ENCODE measurements around the gene GRM2. TPM values are rescaled to one million over a fixed set of nuclear protein-coding genes. Genes with fewer than 3 reads are reported as not detected.

The GRM2 gene
- total RNA-seq, 1 experiment from 2014 or later, result 3.7 TPM

GRCh38 chr3:51700403-51700802 lies 6.5 kb upstream of the GRM2 start:
- ATAC-seq, result no peak
- no peaks in the 10 kb centered on the region for H3K9me3 Mint-ChIP-seq
- ChIA-PET CTCF (interaction anchor here (0.6 kb wide), 1 partner anchor 18 kb away, joined by 3 read pairs; no protein-coding TSS in a partner anchor), POLR2A (no interaction called here)
- H3K27me3 Mint-ChIP-seq (ENCODE audit: low read depth), result no peaks in the 10 kb centered on the region
- H3K27ac Mint-ChIP-seq, result no peak overlapping the region
- DNase-seq (ENCODE audit: low spot score), result no peak
- H3K4me1 Mint-ChIP-seq, result peaks cover 20% of the 10 kb centered on the region
- TF ChIP-seq USF1 (CRISPR knock-in tag; IDR thresholded peaks at IDR 0.05), result no peak
- no peak for TF ChIP-seq NFE2L1 (CRISPR knock-in tag; IDR thresholded peaks at IDR 0.05)
- no peak for TF ChIP-seq FOXP4 (CRISPR knock-in tag; IDR thresholded peaks at IDR 0.05)
- no peak for TF ChIP-seq ARID4B (CRISPR knock-in tag; IDR thresholded peaks at IDR 0.05; ENCODE audit: borderline replicate concordance)
- TF ChIP-seq ETV6 (CRISPR knock-in tag; IDR thresholded peaks at IDR 0.05), result no peak
- no peak for TF ChIP-seq ZNF416 (CRISPR knock-in tag; IDR thresholded peaks at IDR 0.05)
- TF ChIP-seq MAX (CRISPR knock-in tag; IDR thresholded peaks at IDR 0.05), result no peak
- no peak for TF ChIP-seq SOX15 (CRISPR knock-in tag; IDR thresholded peaks at IDR 0.05)
- no peak for TF ChIP-seq HMGXB4 (CRISPR knock-in tag; IDR thresholded peaks at IDR 0.05)
- no peak for TF ChIP-seq FOXJ3 (CRISPR knock-in tag; IDR thresholded peaks at IDR 0.05; ENCODE audit: borderline replicate concordance)
- TF ChIP-seq IRF1 (CRISPR knock-in tag; IDR thresholded peaks at IDR 0.05), result no peak
- no peak for TF ChIP-seq ZNF281 (CRISPR knock-in tag; IDR thresholded peaks at IDR 0.05)
- TF ChIP-seq CBFB (CRISPR knock-in tag; IDR thresholded peaks at IDR 0.05; ENCODE audit: low read depth), result no peak
- H3K4me3 Mint-ChIP-seq, result no peak overlapping the region
- H3K36me3 Mint-ChIP-seq, result no peaks in the 10 kb centered on the region
